Breast epithelium (tissue), 4 donors: ENCODE measurements around the gene TAF11. TPM values are rescaled to one million over a fixed set of nuclear protein-coding genes. Genes with fewer than 3 reads are reported as not detected.
"Not testable (repeated sequence)": the region's sequence is repeated elsewhere in the genome, so short reads cannot be mapped to it uniquely, and the experiment has no call there.

Experiments used
- DNase-seq, 2 donors: peaks; one replicate each; pipeline ENCODE4 v3.0.0-alpha.2; 2019; ENCODE audit warnings: low spot score in 2 of 2
- H3K27ac ChIP-seq, 2 donors: fragments of 200-600 bp; sonication (generic) in 1 of 2; one replicate each; pipeline ENCODE4 v1.5.1; 2016 to 2019; ENCODE audit warnings: mild to moderate bottlenecking in 1 of 2
- H3K27me3 ChIP-seq, 2 donors: fragments of 200-600 bp; sonication (generic) in 1 of 2; one replicate each; pipeline versions ENCODE4 v1.5.1 to v1.6.0; 2017 to 2019; ENCODE audit warnings: control low read depth in 1 of 2, mild to moderate bottlenecking in 1 of 2
- H3K36me3 ChIP-seq: fragments of 200-600 bp; one replicate; pipeline ENCODE4 v1.5.1; 2019
- H3K4me1 ChIP-seq, 2 donors: fragments of 200-600 bp; sonication (generic); one replicate each; pipeline ENCODE4 v1.5.1; 2016 to 2019; ENCODE audit warnings: control low read depth in 1 of 2
- H3K4me3 ChIP-seq, 3 donors: fragments of 200-600 bp; sonication (generic); 1 replicate in 2 of 3; 2 replicates in 1 of 3; pipeline ENCODE4 v1.5.1; 2016 to 2019; ENCODE audit warnings: mild to moderate bottlenecking in 3 of 3, moderate library complexity in 2 of 3
- H3K9me3 ChIP-seq, 2 donors: fragments of 200-600 bp; sonication (generic) in 1 of 2; one replicate each; pipeline ENCODE4 v1.5.1; 2016 to 2019; ENCODE audit warnings: control low read depth in 1 of 2
- POLR2A ChIP-seq: fragments of 450-650 bp; IDR thresholded peaks from one replicate; pipeline ENCODE4 v1.6.1; 2016; ENCODE audit warnings: antibody characterized with exemption, mild to moderate bottlenecking, moderate library complexity
- POLR2AphosphoS5 ChIP-seq, 3 donors: sonication (generic); formaldehyde crosslinking; IDR thresholded peaks; one replicate each; pipeline ENCODE4 v1.6.1; 2017; ENCODE audit warnings: antibody characterized with exemption in 3 of 3
- intact Hi-C: fragments of 100-400 bp; cut with DNase I; formaldehyde crosslinking; loops from one replicate; pipeline ENCODE4 v1.15.1; 2023; ENCODE audit warnings: low total_unique reads
- total RNA-seq, 3 donors: library from RNA; depleted of rRNA; stranded (reverse); fragments of >200 nt; gene quantifications; one replicate each; pipeline ENCODE4 v1.1.0, GENCODE V29; 2016
- TF ChIP-seq, protein P1 (sequence below), 3 donors: fragments of 450-650 bp; IDR thresholded peaks; one replicate each; pipeline ENCODE4 v1.5.1; 2016 to 2017; ENCODE audit warnings: antibody characterized with exemption in 3 of 3, mild to moderate bottlenecking in 3 of 3, moderate library complexity in 3 of 3

TAF11 gene
- total RNA-seq, 3 donors from 2014 or later: 17.4 to 24.2 (median 19.3) TPM

DNA sequence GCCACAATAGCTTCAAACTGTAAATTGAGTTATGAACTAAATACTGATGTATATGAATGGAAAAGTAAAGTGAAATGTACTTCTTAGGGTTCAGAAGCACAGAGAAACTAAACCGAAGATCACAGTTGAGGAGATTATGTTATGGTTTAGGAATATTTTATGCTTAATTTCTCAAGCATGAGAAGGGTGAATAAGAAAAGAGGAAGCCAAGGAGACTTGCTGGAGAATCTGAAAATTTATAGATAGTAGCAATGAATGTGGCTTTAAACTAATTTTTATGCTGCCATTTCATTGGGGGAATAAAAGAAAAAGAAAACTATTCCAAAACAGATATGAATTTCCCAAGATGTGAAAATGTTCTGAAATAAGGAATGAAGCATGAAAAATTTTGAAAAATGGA lies 6.9 kb upstream of the TAF11 start:
- intact Hi-C loops: no loop called here
- no peak overlapping the region for H3K27ac ChIP-seq
- no peak for DNase-seq

DNA sequence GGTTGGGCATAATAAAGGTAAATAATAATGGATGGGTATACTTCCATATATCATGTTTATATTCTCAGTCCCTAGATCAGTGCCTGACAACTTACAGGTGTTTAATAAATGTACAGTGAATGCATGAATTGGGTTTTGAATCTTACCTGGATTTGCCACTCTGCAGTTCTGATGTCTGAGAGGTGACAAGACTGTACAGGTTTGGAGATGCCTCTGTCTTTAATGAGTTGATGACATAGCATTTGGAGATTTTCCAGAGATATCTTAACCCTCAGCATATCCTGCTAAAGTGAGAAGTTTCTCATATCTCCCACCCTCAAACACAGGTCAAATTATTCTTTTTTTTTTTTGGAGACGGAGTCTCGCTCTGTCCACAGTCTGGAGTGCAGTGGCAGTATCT lies 3.5 kb upstream of the TAF11 start:
- peaks cover 0 to 12% of the 10 kb centered on the region in 2 donors for H3K4me1 ChIP-seq
- no peaks in the 10 kb centered on the region for H3K9me3 ChIP-seq
- H3K4me3 ChIP-seq: no peak overlapping the region
- DNase-seq: no peak
- TF ChIP-seq POLR2A (no peak), POLR2AphosphoS5 (IDR thresholded peaks at IDR 0.05) (no peak)
- TF ChIP-seq, protein P1, sequence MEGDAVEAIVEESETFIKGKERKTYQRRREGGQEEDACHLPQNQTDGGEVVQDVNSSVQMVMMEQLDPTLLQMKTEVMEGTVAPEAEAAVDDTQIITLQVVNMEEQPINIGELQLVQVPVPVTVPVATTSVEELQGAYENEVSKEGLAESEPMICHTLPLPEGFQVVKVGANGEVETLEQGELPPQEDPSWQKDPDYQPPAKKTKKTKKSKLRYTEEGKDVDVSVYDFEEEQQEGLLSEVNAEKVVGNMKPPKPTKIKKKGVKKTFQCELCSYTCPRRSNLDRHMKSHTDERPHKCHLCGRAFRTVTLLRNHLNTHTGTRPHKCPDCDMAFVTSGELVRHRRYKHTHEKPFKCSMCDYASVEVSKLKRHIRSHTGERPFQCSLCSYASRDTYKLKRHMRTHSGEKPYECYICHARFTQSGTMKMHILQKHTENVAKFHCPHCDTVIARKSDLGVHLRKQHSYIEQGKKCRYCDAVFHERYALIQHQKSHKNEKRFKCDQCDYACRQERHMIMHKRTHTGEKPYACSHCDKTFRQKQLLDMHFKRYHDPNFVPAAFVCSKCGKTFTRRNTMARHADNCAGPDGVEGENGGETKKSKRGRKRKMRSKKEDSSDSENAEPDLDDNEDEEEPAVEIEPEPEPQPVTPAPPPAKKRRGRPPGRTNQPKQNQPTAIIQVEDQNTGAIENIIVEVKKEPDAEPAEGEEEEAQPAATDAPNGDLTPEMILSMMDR (IDR thresholded peaks at IDR 0.05): no peak
- H3K27ac ChIP-seq: no peak overlapping the region
- intact Hi-C loops: no loop called here
- no peaks in the 10 kb centered on the region for H3K36me3 ChIP-seq
- H3K27me3 ChIP-seq: no peaks in the 10 kb centered on the region

More for the DNA sequence above, 6.9 kb upstream of the TAF11 start:
- H3K4me3 ChIP-seq: no peak overlapping the region
- no peaks in the 10 kb centered on the region for H3K36me3 ChIP-seq
- TF ChIP-seq POLR2A (no peak), POLR2AphosphoS5 (IDR thresholded peaks at IDR 0.05) (no peak)
- TF ChIP-seq, protein P1 (IDR thresholded peaks at IDR 0.05): no peak
- no peaks in the 10 kb centered on the region for H3K27me3 ChIP-seq
- peaks cover 0 to 12% of the 10 kb centered on the region in 2 donors for H3K4me1 ChIP-seq
- no peaks in the 10 kb centered on the region for H3K9me3 ChIP-seq

DNA sequence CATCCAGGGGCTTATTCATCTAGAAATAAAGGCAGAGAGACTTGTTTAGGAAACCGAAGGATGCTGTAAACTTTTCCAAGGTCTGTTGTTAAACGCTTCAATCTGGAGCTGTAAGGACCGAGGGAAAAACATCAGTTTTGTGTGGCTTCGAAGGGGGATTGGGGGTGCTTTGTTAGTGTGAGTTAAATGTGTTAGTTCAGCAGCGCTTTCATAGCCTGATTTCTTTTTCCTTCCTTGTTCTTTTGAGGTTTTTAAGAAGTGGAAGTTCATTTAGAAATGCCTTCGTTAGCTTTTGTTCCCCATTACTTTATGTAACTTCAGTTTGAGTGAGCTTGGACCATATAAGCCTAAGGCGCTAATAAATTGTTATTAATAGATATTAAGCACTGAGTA lies 2.7 kb upstream of the TAF11 start:
- H3K4me1 ChIP-seq: peaks cover 0 to 12% of the 10 kb centered on the region in 2 donors
- no peaks in the 10 kb centered on the region for H3K36me3 ChIP-seq
- intact Hi-C loops: no loop called here
- no peaks in the 10 kb centered on the region for H3K9me3 ChIP-seq
- H3K27ac ChIP-seq: no peak overlapping the region
- H3K4me3 ChIP-seq: peak overlapping the region; percentile 59 to 81 (median 75)
- no peak for DNase-seq
- TF ChIP-seq, protein P1 (IDR thresholded peaks at IDR 0.05): no peak
- no peak for TF ChIP-seq POLR2A
- H3K27me3 ChIP-seq: no peaks in the 10 kb centered on the region

DNA sequence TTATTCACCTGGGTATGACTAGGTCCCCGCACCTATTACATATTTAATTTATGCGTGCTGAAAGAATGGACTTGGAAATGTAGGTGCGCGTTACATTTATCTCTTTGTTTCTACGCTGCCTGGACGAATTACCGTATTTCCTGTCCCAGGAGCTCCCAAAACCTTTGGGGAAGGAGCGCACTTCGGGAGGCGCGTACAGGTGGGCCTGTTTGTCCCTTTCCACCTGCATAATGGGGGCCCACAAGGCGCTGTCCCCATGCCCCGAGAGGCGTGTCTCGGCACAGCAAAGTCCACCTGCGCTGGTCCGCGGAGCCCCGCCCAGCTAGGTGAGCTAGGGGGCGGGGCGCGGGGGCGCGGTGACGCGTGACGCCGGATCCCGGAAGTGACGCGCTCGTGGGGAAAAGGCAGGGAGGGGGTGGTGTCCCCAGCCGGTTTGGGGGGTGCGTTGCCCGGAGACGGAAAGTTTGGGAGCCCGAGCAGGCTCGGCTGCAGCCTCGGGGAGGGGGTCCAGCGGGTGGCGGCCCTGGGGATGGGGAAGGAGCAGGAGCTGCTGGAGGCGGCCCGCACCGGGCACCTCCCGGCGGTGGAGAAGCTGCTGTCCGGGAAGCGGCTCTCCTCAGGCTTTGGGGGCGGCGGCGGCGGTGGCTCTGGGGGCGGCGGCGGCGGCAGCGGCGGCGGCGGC lies 1.2 kb upstream of the TAF11 start, which contains the start of gene ANKS1A:
Gene ANKS1A, plus strand, starts transcription at position 382 of the 682 bp plus-strand sequence. Its CDS starts 148 bp downstream, at position 530.
- Histone ChIP-seq H3K4me3 (peak within 1 kb of the TSS; percentile 59 to 81 (median 75)), H3K27ac (peak within 1 kb of the TSS; percentile 87 to 94), H3K9me3 (no peaks in the 10 kb centered on the region), H3K27me3 (no peaks in the 10 kb centered on the region), H3K4me1 (peaks cover 0 to 12% of the 10 kb centered on the region in 2 donors), H3K36me3 (no peaks in the 10 kb centered on the region)
- intact Hi-C loops: no loop called here
- peak; percentile 86 to 88 for DNase-seq
- TF ChIP-seq POLR2A: peak; percentile 68
- TF ChIP-seq, protein P1 (IDR thresholded peaks at IDR 0.05): no peak
- TF ChIP-seq POLR2AphosphoS5 (IDR thresholded peaks at IDR 0.05): peak; percentile 72 to 95 (median 76)

DNA sequence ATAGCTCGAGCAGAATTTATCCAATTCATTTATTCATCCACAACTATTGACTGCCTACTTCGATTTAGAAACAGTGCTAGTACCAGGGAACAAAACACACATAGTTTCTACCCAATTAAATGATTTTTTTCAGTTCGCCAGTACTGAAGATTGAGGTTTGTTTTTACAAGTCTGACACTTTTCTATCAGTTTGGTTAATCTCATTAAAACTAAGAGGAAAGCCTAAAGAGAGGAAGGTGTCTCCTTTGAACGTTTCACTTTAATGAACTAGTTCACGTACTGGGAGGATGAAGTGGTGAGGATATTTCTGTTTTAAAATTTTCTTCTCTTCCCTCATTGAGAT lies 643 bp upstream of the TAF11 start:
- intact Hi-C loops: no loop called here
- H3K27me3 ChIP-seq: no peaks in the 10 kb centered on the region
- no peak for DNase-seq
- peak overlapping the region; percentile 87 to 94 for H3K27ac ChIP-seq
- no peaks in the 10 kb centered on the region for H3K36me3 ChIP-seq
- peaks cover 0 to 12% of the 10 kb centered on the region in 2 donors for H3K4me1 ChIP-seq
- TF ChIP-seq POLR2AphosphoS5 (IDR thresholded peaks at IDR 0.05): no peak
- TF ChIP-seq, protein P1 (IDR thresholded peaks at IDR 0.05): no peak
- TF ChIP-seq POLR2A: no peak
- peak overlapping the region; percentile 59 to 81 (median 75) for H3K4me3 ChIP-seq
- H3K9me3 ChIP-seq: no peaks in the 10 kb centered on the region

DNA sequence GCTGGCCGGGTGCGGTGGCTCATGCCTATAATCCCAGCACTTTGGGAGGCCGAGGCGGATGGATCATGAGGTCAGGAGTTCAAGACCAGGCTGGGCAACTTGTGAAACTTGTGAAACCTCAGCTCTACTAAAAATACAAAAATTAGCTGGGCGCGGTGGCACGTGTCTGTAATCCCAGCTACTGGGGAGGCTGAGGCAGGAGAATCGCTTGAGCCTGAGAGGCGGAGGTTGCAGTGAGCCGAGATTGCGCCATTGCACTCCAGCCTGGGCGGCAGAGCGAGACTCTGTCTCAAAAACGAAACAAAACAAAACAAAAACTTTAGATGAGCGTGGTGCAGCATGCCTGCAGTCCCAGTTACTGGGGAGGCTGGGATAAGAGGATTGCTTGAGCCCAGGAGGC lies 2.0 kb downstream of the TAF11 start:
- H3K27ac ChIP-seq, H3K36me3 ChIP-seq, intact Hi-C loops, H3K27me3 ChIP-seq, H3K9me3 ChIP-seq, H3K4me3 ChIP-seq, DNase-seq, H3K4me1 ChIP-seq: not testable (repeated sequence)
